ENCODE measurements around the gene FSIP1. TPM values are rescaled to one million over a fixed set of nuclear protein-coding genes. Genes with fewer than 3 reads are reported as not detected.

FSIP1 gene
- total RNA-seq, 4 donors from 2014 or later, result 0.38 to 0.91 (median 0.57) TPM; not detected in 1

- Histone ChIP-seq H3K36me3 (no peaks in the 10 kb centered on the region), H3K9me3 (no peaks in the 10 kb centered on the region), H3K27me3 (no peaks in the 10 kb centered on the region), H3K4me3 (no peak overlapping the region), H3K4me1 (peaks cover 15 to 53% (median 28%) of the 10 kb centered on the region in 3 donors), H3K27ac (peak overlapping the region; percentile 31 to 65 (median 42))
- TF ChIP-seq, protein P1, sequence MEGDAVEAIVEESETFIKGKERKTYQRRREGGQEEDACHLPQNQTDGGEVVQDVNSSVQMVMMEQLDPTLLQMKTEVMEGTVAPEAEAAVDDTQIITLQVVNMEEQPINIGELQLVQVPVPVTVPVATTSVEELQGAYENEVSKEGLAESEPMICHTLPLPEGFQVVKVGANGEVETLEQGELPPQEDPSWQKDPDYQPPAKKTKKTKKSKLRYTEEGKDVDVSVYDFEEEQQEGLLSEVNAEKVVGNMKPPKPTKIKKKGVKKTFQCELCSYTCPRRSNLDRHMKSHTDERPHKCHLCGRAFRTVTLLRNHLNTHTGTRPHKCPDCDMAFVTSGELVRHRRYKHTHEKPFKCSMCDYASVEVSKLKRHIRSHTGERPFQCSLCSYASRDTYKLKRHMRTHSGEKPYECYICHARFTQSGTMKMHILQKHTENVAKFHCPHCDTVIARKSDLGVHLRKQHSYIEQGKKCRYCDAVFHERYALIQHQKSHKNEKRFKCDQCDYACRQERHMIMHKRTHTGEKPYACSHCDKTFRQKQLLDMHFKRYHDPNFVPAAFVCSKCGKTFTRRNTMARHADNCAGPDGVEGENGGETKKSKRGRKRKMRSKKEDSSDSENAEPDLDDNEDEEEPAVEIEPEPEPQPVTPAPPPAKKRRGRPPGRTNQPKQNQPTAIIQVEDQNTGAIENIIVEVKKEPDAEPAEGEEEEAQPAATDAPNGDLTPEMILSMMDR (IDR thresholded peaks at IDR 0.05), result no peak
- TF ChIP-seq POLR2A (IDR thresholded peaks at IDR 0.05), result no peak
- 64 to 71% methylated on average over 8 to 9 of the region's 9 CpGs for WGBS, 2 donors
- intact Hi-C loops (cut with DNase I), result no loop called here
- no peak for DNase-seq
These were observed 153.9 kb downstream of the FSIP1 start for GRCh38 chr15:39628546-39629257.

- DNase-seq, result no peak
- intact Hi-C loops (cut with DNase I), result no loop called here
- no peak for TF ChIP-seq POLR2A (IDR thresholded peaks at IDR 0.05)
- TF ChIP-seq, protein P1 (IDR thresholded peaks at IDR 0.05), result no peak
- 78 to 83% methylated on average over 5 of the region's 5 CpGs for WGBS, 2 donors
- no peaks in the 10 kb centered on the region for H3K27me3 ChIP-seq
- H3K36me3 ChIP-seq, result no peaks in the 10 kb centered on the region
- H3K27ac ChIP-seq, result peak overlapping the region in 1 of 4 donors; percentile 40
- H3K4me3 ChIP-seq, result no peak overlapping the region
- H3K4me1 ChIP-seq, result peaks cover 15 to 53% (median 28%) of the 10 kb centered on the region in 3 donors
- H3K9me3 ChIP-seq, result no peaks in the 10 kb centered on the region
These were observed 154.5 kb downstream of the FSIP1 start for GRCh38 chr15:39628144-39628508.

DNA sequence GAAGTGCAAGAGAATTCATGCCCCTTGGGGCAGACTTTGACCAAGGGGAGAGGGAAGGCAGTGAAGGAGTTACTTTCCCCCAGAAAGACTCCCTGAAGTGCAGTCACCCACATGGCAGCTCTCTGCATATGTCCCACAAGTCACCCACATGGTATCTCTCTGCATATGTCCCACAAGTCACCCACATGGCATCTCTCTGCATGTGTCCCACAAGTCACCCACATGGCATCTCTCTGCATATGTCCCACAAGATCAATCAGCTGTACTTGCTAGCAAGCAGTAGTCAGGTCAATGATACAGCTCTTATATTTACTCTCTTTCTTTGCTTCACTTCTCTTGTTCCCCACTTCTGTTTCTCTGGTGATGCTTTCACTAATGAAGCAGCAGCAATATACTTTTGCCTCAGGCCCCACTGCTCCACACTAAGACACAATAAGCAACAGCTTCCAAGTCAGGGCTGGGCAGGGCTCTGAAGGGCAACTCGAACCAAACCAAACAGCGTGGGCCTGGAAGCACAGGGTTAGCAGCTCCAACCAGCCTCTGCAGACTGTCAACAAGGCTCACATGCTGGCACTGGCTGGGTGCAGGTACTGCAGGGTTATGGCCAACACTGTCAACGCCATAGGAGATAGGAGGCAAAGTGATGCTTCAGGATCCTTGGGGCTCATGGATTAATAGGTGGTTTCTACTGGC is 155.0 kb downstream of the FSIP1 start:
- no peak overlapping the region for H3K4me3 ChIP-seq
- peak overlapping the region in 1 of 4 donors; percentile 40 for H3K27ac ChIP-seq
- no peaks in the 10 kb centered on the region for H3K9me3 ChIP-seq
- H3K4me1 ChIP-seq, result peaks cover 15 to 53% (median 28%) of the 10 kb centered on the region in 3 donors
- TF ChIP-seq POLR2A (IDR thresholded peaks at IDR 0.05), result no peak
- TF ChIP-seq, protein P1 (IDR thresholded peaks at IDR 0.05), result no peak
- DNase-seq, result no peak
- intact Hi-C loops (cut with DNase I), result no loop called here
- no peaks in the 10 kb centered on the region for H3K36me3 ChIP-seq
- H3K27me3 ChIP-seq, result no peaks in the 10 kb centered on the region
- 80 to 93% methylated on average over 2 to 3 of the region's 3 CpGs for WGBS, 2 donors

- peak overlapping the region in 3 of 4 donors; percentile 75 to 85 (median 78) for H3K27ac ChIP-seq
- peaks cover 15 to 53% (median 28%) of the 10 kb centered on the region in 3 donors for H3K4me1 ChIP-seq
These were observed 156.8 kb downstream of the FSIP1 start for GRCh38 chr15:39625856-39626255.

More at GRCh38 chr15:39625856-39626255, 156.8 kb downstream of the FSIP1 start:
- no peak for DNase-seq
- Histone ChIP-seq H3K27me3 (no peaks in the 10 kb centered on the region), H3K4me3 (no peak overlapping the region), H3K9me3 (no peaks in the 10 kb centered on the region), H3K36me3 (no peaks in the 10 kb centered on the region)
- intact Hi-C loops (cut with DNase I), result no loop called here
- no peak for TF ChIP-seq POLR2A (IDR thresholded peaks at IDR 0.05)
- TF ChIP-seq, protein P1 (IDR thresholded peaks at IDR 0.05), result no peak
